Measurements from ENCODE around the gene BASP1.
"Not testable (repeated sequence)": the region's sequence is repeated elsewhere in the genome, so short reads cannot be mapped to it uniquely, and the experiment has no call there.

BASP1 gene

DNA sequence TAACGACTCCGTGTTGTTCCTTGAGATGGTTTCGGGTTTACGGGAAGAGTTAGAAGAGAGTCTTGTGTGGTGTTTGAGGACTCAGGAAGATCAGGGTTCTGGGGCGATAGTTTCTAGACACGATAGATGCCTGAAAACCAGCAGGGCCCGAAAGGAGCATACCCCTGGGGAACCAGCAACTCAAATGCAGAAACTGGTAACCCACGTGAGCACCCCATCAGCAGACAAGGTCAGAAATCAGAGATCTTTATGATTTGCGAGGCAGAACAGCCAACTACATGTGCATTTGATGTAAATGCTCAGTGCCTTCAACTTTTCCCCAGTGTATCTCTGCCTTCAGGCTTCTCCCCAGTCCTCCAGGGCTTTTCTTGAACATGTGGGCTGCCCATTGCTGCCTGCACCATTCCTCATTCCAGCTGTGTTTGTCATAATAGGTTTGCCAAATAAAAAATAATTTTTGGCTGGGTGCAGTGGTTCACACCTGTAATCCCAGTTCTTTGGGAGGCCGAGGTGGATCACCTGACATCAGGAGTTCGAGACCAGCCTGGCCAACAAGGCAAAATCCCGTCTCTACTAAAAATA lies 75.1 kb downstream of the BASP1 start:
- no peak for DNase-seq

- DNase-seq, result no peak
Observed at GRCh38 chr5:17294639-17295311, 77.3 kb downstream of the BASP1 start.

- no peak for DNase-seq
Observed at GRCh38 chr5:17295671-17296070, 78.2 kb downstream of the BASP1 start.

DNA sequence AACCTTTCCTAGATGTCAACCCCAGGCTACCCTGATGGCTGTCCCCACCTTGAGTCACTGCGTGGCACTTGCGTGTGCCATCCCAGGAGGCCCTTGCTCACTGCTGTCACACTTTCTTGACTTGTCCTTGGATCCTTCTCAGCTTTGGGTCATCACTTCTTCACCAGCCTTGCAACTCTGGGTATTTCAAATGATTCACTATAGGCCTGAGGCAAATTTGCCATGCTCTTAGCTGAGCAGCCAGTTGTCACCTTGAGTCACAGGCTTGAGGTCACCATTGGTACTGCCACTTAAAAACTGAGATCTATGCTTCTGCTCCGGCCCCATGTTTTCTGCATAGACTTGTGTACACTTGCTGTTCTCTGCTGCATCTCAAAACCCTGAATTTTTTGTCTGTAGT lies 84.7 kb downstream of the BASP1 start:
- no peak for DNase-seq

DNA sequence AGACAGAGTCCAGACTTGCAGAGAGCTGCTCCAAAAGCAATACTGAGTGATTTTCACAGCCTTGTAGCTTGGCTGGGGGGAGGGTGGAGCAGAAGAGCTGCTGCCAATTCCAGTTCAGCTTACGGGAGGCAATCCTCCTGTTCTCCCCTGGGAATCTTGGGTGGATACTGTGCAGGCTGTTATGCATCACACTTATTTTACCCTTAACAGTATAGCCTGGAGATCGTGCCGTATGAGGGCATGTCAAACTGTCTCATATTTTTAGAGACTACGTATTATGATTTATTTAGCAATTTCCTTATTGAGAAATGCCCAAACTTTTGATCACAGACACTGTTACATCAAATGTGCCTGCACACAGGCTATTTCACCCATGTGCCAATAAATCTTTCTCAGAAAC lies 85.2 kb downstream of the BASP1 start:
- DNase-seq, result no peak

DNA sequence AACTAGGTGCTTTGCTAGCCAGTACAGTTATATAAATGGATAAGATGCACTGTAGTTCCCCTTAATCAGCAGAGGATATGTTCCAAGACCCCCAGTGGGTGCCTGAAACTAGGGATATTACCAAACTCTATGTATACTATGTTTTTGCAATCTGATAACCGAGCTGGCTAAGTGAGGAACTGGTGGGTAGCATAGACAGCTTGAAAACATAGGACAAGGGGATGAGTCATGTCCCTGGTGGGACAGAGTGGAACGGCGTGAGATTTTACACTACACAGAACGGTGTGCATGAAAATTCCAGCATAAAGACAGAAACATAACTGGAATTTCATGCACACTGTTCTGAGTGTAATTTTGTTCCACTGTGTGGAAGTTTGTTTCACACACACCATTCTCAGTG lies 86.9 kb downstream of the BASP1 start:
- DNase-seq, result no peak

DNA sequence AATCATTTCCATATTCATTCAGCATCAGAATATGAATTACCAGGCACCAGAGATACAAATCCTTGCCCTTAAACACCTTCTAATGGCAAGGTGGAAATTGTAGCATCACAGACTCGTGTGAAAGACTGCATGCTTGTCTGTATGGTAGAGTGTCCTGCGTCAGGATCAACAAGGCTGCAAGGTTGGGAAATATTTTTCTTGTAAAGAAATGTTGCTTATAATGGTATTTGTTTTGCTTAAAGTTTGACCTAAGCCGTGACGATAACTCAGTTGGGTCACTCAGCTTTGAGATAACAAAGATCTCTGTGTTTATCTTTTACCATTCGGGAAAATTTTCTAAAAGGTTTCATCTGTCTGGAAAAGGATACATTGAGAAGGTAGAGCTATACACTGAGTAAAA lies 87.6 kb downstream of the BASP1 start:
- DNase-seq, result no peak

DNA sequence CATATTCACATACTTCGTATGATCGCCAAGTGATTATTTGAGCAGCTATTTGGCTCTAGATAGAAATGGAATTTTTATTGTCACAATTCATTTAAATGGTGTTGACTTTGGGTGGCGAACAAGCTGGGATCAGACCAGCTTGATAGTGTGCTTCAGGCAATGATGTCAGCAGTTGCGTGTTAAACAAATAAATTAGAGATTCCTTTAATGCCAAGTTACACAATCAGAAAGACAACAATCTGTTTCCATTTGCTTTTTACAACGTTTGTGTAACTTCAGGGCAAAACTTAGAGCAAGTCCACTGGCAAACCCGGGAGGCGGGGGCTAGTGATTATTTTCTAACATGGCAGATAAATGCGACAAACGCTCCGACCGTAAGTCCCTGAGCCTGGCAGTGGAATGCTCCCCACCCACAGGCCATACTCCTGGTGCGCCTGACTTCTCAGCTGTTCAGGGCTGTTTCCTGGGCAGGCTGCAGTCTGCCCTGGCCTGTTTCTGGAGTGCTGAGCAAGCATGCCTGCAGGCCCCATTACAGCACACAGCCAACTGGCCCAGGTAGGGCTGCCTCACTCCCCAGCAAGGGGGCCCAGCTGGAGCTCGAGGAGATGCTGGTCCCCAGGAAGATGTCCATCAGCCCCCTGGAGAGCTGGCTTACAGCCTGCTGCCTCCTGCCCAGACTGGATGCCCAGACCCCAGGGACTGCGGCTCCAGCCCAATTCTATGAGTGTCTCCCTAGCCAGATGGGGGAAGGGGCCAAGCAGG lies 88.7 kb downstream of the BASP1 start:
- DNase-seq, result peak; percentile 68

DNA sequence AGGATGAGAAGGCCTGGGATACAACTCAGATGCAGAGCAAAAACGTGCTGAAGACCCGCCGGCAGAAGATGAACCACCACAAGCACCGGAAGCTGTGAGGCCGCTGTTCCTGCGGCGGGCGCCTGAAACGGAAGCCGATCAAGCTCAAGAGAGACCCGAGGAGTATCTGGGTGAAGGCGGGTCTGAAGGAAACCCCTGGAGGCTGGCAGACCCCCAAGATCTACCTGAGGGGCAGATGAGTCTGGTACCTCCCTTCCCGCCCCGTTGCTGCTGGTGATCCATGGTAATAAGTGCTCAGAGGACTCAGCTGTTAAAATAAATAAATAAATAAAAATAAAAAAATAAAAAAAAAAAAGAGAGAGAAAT lies 89.3 kb downstream of the BASP1 start:
- no peak for DNase-seq

DNA sequence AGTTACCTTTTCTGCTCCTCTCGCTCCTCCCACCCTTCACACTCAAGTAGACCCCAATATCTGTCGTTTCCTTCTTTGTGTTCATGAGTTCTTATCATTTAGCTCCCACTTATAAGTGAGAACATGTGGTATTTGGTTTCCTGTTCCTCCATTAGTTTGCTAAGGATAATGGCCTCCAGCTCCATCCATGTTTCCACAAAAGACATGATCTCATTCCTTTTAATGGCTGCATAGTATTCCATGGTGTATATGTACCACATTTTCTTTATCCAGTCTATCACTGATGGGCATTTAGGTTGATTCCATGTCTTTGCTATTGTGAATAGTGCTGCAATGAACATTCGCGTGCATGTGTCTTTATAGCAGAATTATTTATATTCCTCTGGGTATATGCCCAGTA lies 90.0 kb downstream of the BASP1 start:
- DNase-seq, result not testable (repeated sequence)

GRCh38 chr5:17308326-17309065 lies 91.1 kb downstream of the BASP1 start:
- no peak for DNase-seq

DNA sequence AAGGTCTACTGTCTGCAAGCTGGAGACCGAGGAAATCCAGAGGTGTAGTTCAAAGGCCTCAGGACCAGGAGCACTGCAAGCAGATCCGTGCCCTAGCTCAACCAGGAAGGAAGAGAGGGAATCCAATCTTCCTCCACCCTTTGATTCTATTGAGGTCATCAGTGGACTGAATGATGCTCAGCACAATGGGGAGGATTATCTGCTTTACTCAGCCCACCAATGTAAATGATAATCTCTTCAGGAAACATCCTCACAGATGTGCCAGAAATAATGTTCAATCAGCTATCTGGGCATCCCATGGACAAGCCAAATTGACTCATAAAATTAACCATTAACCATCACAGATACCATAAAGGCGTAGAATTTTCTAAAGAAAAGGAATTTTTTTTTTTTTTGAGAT lies 92.0 kb downstream of the BASP1 start:
- peak; percentile 38 for DNase-seq

GRCh38 chr5:17310502-17310901 lies 93.1 kb downstream of the BASP1 start:
- not testable (repeated sequence) for DNase-seq

DNA sequence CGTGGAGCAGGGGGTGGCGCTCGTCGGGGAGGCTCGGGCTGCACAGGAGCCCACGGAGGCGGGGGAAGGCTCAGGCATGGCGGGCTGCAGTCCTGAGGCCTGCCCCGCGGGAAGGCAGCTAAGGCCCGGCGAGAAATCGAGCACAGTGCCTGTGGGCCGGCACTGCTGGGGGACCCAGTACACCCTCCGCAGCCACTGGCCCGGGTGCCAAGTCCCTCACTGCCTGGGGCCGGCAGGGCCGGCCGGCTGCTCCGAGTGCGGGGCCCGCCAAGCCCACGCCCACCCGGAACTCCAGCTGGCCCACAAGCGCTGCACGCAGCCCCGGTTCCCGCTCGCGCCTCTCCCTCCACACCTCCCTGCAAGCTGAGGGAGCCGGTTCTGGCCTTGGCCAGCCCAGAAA lies 94.4 kb downstream of the BASP1 start:
- DNase-seq, result not testable (repeated sequence)

DNA sequence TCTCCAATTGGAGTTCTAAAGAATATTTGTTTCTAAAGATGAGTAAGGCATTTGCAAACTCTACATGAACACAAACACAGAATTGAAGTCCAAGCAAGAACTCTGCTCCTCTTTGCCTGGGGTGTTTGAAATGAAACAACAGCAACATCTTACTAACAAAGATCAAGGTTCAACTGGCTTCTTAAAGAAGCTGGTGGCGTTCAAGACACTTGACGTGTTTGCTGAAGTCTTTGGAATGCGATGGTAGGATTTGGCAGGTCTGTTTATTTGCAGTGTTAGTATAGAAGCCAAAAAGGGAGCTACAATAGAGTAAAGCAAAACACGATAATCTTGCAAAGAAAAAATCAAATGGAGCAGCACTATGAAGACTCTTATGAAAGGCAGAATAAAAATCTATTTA lies 94.9 kb downstream of the BASP1 start:
- no peak for DNase-seq

DNA sequence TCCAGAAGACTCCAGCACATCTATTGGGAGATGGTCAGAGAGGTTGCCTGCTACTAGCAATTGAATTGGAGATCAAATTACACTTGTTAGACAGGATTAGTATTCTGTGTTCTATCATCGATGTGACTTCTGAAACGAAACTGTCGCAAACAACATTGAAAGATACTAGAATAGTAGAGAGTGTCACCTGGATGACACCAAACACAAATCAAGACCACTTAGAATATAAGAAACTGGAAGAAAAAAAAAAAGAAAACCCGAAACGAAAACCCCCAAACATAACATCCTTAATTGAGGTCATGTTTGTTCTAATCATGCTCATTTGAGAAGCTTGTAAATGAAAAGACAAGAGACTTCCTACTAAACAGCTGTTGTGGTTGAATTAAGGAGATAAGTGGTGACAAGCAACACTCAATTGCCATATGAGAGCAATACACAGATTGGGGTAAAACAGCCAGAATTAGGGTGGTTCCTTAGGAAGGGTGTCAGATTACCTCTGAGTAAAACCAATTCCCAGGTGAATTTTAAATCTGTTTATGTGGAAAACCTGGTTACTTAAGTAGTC lies 97.6 kb downstream of the BASP1 start:
- DNase-seq, result peak; percentile 100

DNA sequence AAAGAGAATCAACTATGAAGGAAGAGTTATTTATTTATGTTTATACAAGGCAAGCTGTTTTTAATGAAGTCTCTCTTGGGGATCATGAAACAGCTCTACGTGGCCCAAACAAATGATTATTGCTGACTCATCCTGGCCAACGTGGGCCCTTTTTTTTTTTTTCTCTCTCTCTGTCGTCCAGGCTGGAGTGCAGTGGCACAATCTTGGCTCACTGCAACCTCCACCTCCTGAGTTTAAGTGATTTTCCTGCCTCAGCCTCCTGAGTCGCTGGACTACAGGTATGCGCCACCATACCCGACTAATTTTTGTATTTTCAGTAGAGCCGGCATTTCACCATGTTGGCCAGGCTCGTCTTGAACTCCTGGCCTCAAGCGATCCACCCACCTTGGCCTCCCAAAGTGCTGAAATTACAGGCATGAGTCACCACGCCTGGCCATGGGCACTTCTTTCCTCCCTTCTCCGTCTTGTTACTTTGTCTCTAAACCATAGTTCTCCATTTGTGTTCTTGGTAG lies 98.3 kb downstream of the BASP1 start:
- no peak for DNase-seq

- DNase-seq, result no peak
Observed at GRCh38 chr5:17316970-17317459, 99.6 kb downstream of the BASP1 start.

GRCh38 chr5:17317473-17317872 lies 100.0 kb downstream of the BASP1 start:
- no peak for DNase-seq

- DNase-seq, result not testable (repeated sequence)
Observed at GRCh38 chr5:17319095-17319494, 101.7 kb downstream of the BASP1 start.

- no peak for DNase-seq
Observed at GRCh38 chr5:17325770-17326599, 108.6 kb downstream of the BASP1 start.

Data from NCI-H748 treated with DMSO at 0.1 percent for 48 hours (cell line).